HepG2 (cell line): ENCODE measurements around the gene CSNK1D. TPM values are rescaled to one million over a fixed set of nuclear protein-coding genes. Genes with fewer than 3 reads are reported as not detected.

Experiments
- ARHGAP35 ChIP-seq: sonication (generic); formaldehyde crosslinking; IDR thresholded peaks from 2 replicates; pipeline ENCODE4 v1.9.0; 2022; ENCODE audit warnings: mild to moderate bottlenecking, inconsistent platforms, moderate library complexity, missing genetic modification reagents, borderline replicate concordance
- ARID3A ChIP-seq: IDR thresholded peaks from 2 replicates; pipeline ENCODE4 v1.6.1; 2012; ENCODE audit warnings: low read depth, low read length, improper control_type of control experiment
- CBX1 ChIP-seq: IDR thresholded peaks from one replicate; pipeline ENCODE4 v1.6.1; 2016; ENCODE audit warnings: antibody characterized with exemption, low read depth
- CEBPG ChIP-seq: IDR thresholded peaks from 2 replicates; pipeline ENCODE4 v1.6.1; 2016
- CSRNP1 ChIP-seq: sonication (generic); formaldehyde crosslinking; IDR thresholded peaks from 2 replicates; pipeline ENCODE4 v1.8.1; 2023; ENCODE audit warnings: mild to moderate bottlenecking, missing genetic modification reagents
- HDAC6 ChIP-seq: fragments of 200-600 bp; sonication (generic); IDR thresholded peaks from 2 replicates; pipeline ENCODE4 v1.7.0; 2017; ENCODE audit warnings: mild to moderate bottlenecking, antibody characterized with exemption, low read length, low read depth
- HNRNPL ChIP-seq: fragments of 200-400 bp; formaldehyde crosslinking; IDR thresholded peaks from 2 replicates; pipeline ENCODE4 v1.6.1; 2017; ENCODE audit warnings: mild to moderate bottlenecking, low read depth, low read length
- KDM6A ChIP-seq: IDR thresholded peaks from 2 replicates; pipeline ENCODE4 v1.6.1; 2016; ENCODE audit warnings: low read depth
- RFX3 ChIP-seq: IDR thresholded peaks from 2 replicates; pipeline ENCODE4 v1.6.1; 2016; ENCODE audit warnings: missing biosample characterization, missing genetic modification reagents
- RNF2 ChIP-seq: fragments of 450-650 bp; conservative IDR thresholded peaks from 2 replicates; pipeline ENCODE4 v1.6.1; 2016; ENCODE audit warnings: low read depth
- TEAD2 ChIP-seq: sonication (generic); formaldehyde crosslinking; IDR thresholded peaks from 2 replicates; pipeline ENCODE4 v1.9.0; 2021; ENCODE audit warnings: missing genetic modification reagents
- TEAD3 ChIP-seq: optimal IDR thresholded peaks from 2 replicates; pipeline ENCODE3; 2016; ENCODE audit warnings: borderline replicate concordance
- XBP1 ChIP-seq: sonication (generic); formaldehyde crosslinking; IDR thresholded peaks from 2 replicates; pipeline ENCODE4 v1.5.0; 2020; ENCODE audit warnings: missing genetic modification reagents
- ZBED4 ChIP-seq: sonication (generic); formaldehyde crosslinking; IDR thresholded peaks from 2 replicates; pipeline ENCODE4 v1.4.0; 2020; ENCODE audit warnings: missing genetic modification reagents, borderline replicate concordance
- ZFP62 ChIP-seq: sonication (generic); formaldehyde crosslinking; IDR thresholded peaks from 2 replicates; pipeline ENCODE4 v1.4.0; 2020; ENCODE audit warnings: missing genetic modification reagents
- ZNF256 ChIP-seq: sonication (generic); formaldehyde crosslinking; conservative IDR thresholded peaks from 2 replicates; pipeline ENCODE4 v1.4.0; 2020; ENCODE audit warnings: missing genetic modification reagents
- ZNF605 ChIP-seq: sonication (generic); formaldehyde crosslinking; IDR thresholded peaks from 2 replicates; pipeline ENCODE4 v1.8.0; 2022; ENCODE audit warnings: mild to moderate bottlenecking, missing genetic modification reagents
- ZNF619 ChIP-seq: sonication (generic); formaldehyde crosslinking; IDR thresholded peaks from 2 replicates; pipeline ENCODE4 v1.4.0; 2020; ENCODE audit warnings: mild to moderate bottlenecking, missing genetic modification reagents
- ZNF777 ChIP-seq: sonication (generic); formaldehyde crosslinking; IDR thresholded peaks from 2 replicates; pipeline ENCODE4 v1.4.0; 2020; ENCODE audit warnings: missing genetic modification reagents
- polyA plus RNA-seq, 8 experiments: library from polyadenylated mRNA; depleted of rRNA in 3 of 8; stranded (reverse) in 7 of 8; unstranded in 1 of 8; fragments of >200 nt; fragmentation: Illumina TruSeq in 4 of 8; extraction: Trizol in 4 of 8; gene quantifications; 2 replicates each; pipeline versions ENCODE4 v1.2.1 to v1.2.3, GENCODE V29; 2011 to 2016; ENCODE audit warnings: low read depth in 4 of 8, missing spikeins in 1 of 8, mixed read lengths in 1 of 8; ENCODE audit not compliant: insufficient read depth in 1 of 8
- total RNA-seq, 5 experiments: library from RNA; depleted of rRNA; stranded (reverse); fragments of >200 nt; fragmentation: Illumina TruSeq; extraction: Trizol; gene quantifications; 2 replicates each; pipeline ENCODE4 v1.2.3, GENCODE V29; 2016; ENCODE audit warnings: low read depth in 1 of 5
- TF ChIP-seq, protein P1 (sequence below): sonication (generic); formaldehyde crosslinking; IDR thresholded peaks from 2 replicates; pipeline ENCODE4 v1.4.0; 2020; ENCODE audit warnings: missing genetic modification reagents
- TF ChIP-seq, protein P2 (sequence below): sonication (generic); formaldehyde crosslinking; IDR thresholded peaks from 2 replicates; pipeline ENCODE4 v1.4.0; 2020; ENCODE audit warnings: missing genetic modification reagents

The CSNK1D gene
- total and polyA plus RNA-seq, 2 of the 13 experiments (the other 11 are each of a cell fraction or from before 2014, with no cell fraction given), result 31.5 to 128 TPM

- TF ChIP-seq CBX1, result no peak
- TF ChIP-seq, protein P1, sequence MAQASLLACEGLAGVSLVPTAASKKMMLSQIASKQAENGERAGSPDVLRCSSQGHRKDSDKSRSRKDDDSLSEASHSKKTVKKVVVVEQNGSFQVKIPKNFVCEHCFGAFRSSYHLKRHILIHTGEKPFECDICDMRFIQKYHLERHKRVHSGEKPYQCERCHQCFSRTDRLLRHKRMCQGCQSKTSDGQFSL, result peak; percentile 55; the same call in 1 of the 2 replicates
- TF ChIP-seq, protein P2, sequence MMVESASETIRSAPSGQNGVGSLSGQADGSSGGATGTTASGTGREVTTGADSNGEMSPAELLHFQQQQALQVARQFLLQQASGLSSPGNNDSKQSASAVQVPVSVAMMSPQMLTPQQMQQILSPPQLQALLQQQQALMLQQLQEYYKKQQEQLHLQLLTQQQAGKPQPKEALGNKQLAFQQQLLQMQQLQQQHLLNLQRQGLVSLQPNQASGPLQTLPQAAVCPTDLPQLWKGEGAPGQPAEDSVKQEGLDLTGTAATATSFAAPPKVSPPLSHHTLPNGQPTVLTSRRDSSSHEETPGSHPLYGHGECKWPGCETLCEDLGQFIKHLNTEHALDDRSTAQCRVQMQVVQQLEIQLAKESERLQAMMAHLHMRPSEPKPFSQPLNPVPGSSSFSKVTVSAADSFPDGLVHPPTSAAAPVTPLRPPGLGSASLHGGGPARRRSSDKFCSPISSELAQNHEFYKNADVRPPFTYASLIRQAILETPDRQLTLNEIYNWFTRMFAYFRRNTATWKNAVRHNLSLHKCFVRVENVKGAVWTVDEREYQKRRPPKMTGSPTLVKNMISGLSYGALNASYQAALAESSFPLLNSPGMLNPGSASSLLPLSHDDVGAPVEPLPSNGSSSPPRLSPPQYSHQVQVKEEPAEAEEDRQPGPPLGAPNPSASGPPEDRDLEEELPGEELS (CRISPR knock-in tag), result peak; percentile 78
- peak; percentile 92 for TF ChIP-seq RNF2
- TF ChIP-seq ZNF605 (CRISPR knock-in tag), result peak; percentile 97
- no peak for TF ChIP-seq HDAC6
- TF ChIP-seq KDM6A (CRISPR knock-in tag), result peak; percentile 75
- peak; percentile 99 for TF ChIP-seq CSRNP1 (CRISPR knock-in tag)
- TF ChIP-seq CEBPG, result peak; percentile 13; the same call in 1 of the 2 replicates
- TF ChIP-seq HNRNPL, result peak; percentile 98
- peak; percentile 89; the same call in 1 of the 2 replicates for TF ChIP-seq ARHGAP35 (CRISPR knock-in tag)
- peak; percentile 85; the same call in 1 of the 2 replicates for TF ChIP-seq TEAD2 (CRISPR knock-in tag)
- TF ChIP-seq ARID3A, result 0 out of 2 replicates have a peak, but pooled peaks have one; percentile 15
- peak; percentile 92; the same call in 1 of the 2 replicates for TF ChIP-seq XBP1 (CRISPR knock-in tag)
- TF ChIP-seq RFX3, result 0 out of 2 replicates have a peak, but pooled peaks have one; percentile 40
- peak; percentile 99 for TF ChIP-seq ZBED4 (CRISPR knock-in tag)
- TF ChIP-seq ZFP62 (CRISPR knock-in tag), result no peak
- peak; percentile 96; the same call in 1 of the 2 replicates for TF ChIP-seq ZNF256 (CRISPR knock-in tag)
- TF ChIP-seq TEAD3 (CRISPR knock-in tag), result peak; percentile 44
- peak; percentile 89 for TF ChIP-seq ZNF777 (CRISPR knock-in tag)
- peak; percentile 96 for TF ChIP-seq ZNF619 (CRISPR knock-in tag)
Observed at GRCh38 chr17:82236142-82236971, 37.1 kb downstream of the CSNK1D start (continued).
